HCT116 (cell line): ENCODE results near the gene CACNA1C.

ENCODE experiments used
- EZH2phosphoT487 ChIP-seq: fragments of 200-600 bp; IDR thresholded peaks from 2 replicates; pipeline ENCODE4 v1.6.1; 2018; ENCODE audit warnings: antibody characterized with exemption, borderline replicate concordance
- POLR2A ChIP-seq: IDR thresholded peaks from 2 replicates; pipeline ENCODE4 v1.7.0; 2011; ENCODE audit warnings: borderline replicate concordance; ENCODE audit not compliant: insufficient read depth, insufficient read length; ENCODE audit errors: extremely low read depth
- RAD21 ChIP-seq: IDR thresholded peaks from 2 replicates; pipeline ENCODE4 v1.6.1; 2012; ENCODE audit warnings: low read depth, mild to moderate bottlenecking
- SP1 ChIP-seq: IDR thresholded peaks from 2 replicates; pipeline ENCODE4 v1.6.1; 2012; ENCODE audit warnings: low read depth
- TCF7L2 ChIP-seq: IDR thresholded peaks from 2 replicates; pipeline ENCODE4 v1.7.0; 2011; ENCODE audit warnings: borderline replicate concordance, inconsistent platforms; ENCODE audit not compliant: insufficient read depth, insufficient read length; ENCODE audit errors: extremely low read depth
- ZBTB33 ChIP-seq: IDR thresholded peaks from 2 replicates; pipeline ENCODE4 v1.6.1; 2011; ENCODE audit warnings: mild to moderate bottlenecking, low read length, moderate library complexity; ENCODE audit not compliant: insufficient replicate concordance; ENCODE audit errors: extremely low read depth
- ZFX ChIP-seq: fragments of 450-650 bp; IDR thresholded peaks from 2 replicates; pipeline ENCODE4 v1.6.1; 2017
- TF ChIP-seq, protein P1 (sequence below), 3 experiments: fragments of 200-600 bp in 1 of 3; sonication (generic) in 1 of 3; IDR thresholded peaks in 2 of 3; conservative IDR thresholded peaks in 1 of 3; 2 replicates each; pipeline ENCODE4 v1.5.1; 2012 to 2017; ENCODE audit warnings: low read depth in 2 of 3, low read length in 2 of 3, antibody characterized with exemption in 1 of 3, borderline replicate concordance in 1 of 3, control low read depth in 1 of 3, mild to moderate bottlenecking in 1 of 3, mixed read lengths in 1 of 3, mixed run types in 1 of 3, moderate library complexity in 1 of 3; ENCODE audit not compliant: insufficient read depth in 1 of 3

- TF ChIP-seq EZH2phosphoT487 (no peak), SP1 (no peak), POLR2A (no peak), TCF7L2 (no peak), ZBTB33 (no peak), RAD21 (no peak), ZFX (no peak)
- TF ChIP-seq, protein P1, sequence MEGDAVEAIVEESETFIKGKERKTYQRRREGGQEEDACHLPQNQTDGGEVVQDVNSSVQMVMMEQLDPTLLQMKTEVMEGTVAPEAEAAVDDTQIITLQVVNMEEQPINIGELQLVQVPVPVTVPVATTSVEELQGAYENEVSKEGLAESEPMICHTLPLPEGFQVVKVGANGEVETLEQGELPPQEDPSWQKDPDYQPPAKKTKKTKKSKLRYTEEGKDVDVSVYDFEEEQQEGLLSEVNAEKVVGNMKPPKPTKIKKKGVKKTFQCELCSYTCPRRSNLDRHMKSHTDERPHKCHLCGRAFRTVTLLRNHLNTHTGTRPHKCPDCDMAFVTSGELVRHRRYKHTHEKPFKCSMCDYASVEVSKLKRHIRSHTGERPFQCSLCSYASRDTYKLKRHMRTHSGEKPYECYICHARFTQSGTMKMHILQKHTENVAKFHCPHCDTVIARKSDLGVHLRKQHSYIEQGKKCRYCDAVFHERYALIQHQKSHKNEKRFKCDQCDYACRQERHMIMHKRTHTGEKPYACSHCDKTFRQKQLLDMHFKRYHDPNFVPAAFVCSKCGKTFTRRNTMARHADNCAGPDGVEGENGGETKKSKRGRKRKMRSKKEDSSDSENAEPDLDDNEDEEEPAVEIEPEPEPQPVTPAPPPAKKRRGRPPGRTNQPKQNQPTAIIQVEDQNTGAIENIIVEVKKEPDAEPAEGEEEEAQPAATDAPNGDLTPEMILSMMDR (IDR thresholded peaks at IDR 0.05 in 2 of 3, conservative IDR thresholded peaks at IDR 0.05 in 1 of 3; ENCODE audit: borderline replicate concordance in 1 of 3, insufficient read depth in 1 of 3, low read depth in 2 of 3, low read length in 2 of 3): no peak
These were observed 13.8 kb upstream of the CACNA1C start for GRCh38 chr12:2039034-2039433.
